Measurements from ENCODE around the gene LILRB3.
A peak's percentile ranks its signal among the peaks of the same experiment; 100 is the strongest.
"Not testable (repeated sequence)": the region's sequence is repeated elsewhere in the genome, so short reads cannot be mapped to it uniquely, and the experiment has no call there.

Gene LILRB3

DNA sequence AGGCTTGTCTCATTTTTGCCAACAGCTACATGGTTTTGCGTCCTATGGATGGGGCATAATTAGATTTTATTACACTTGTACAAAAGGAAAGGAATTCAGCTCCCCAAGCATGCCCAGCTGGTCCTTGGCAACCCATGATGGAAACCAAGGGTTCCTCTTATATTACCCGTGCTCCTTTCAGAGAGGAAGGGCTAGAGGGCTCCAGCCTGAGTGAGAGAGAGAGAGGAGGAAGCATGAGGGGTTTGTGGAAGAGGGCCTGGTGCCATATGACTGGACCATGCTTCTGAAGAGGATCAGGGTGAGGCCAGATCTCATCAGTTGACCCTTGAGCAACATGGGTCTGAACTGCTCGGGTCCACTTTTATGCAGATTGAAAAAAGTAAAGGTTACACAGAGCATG lies 25.7 kb downstream of the LILRB3 start:
- Histone ChIP-seq H3K36me3 (ENCODE audit: control insufficient read depth in 1 of 2, insufficient read depth in 2 of 2, low read depth in 1 of 2, low read length in 2 of 2) (peaks cover 21 to 47% of the 10 kb centered on the region in 2 experiments), H2BK15ac (ENCODE audit: low read depth, poor library complexity, severe bottlenecking) (no peak overlapping the region), H3K14ac (ENCODE audit: low read length in 2 of 2) (no peak overlapping the region), H3K79me1 (replicated peaks; ENCODE audit: low read length, poor library complexity, severe bottlenecking) (peaks cover 12% of the 10 kb centered on the region), H3K9ac (ENCODE audit: low read length) (no peak overlapping the region), H2AFZ (ENCODE audit: low read depth, low read length) (no peak overlapping the region), H2AK5ac (ENCODE audit: low read length, severe bottlenecking) (no peak overlapping the region), H3K4me2 (ENCODE audit: low read length, poor library complexity, severe bottlenecking) (no peak overlapping the region), H3K23ac (ENCODE audit: low read length in 2 of 2) (no peak overlapping the region), H3K27ac (ENCODE audit: low read length, poor library complexity, severe bottlenecking) (no peak overlapping the region), H3K27me3 (ENCODE audit: control insufficient read depth in 1 of 2, insufficient read depth in 1 of 2, low read length in 2 of 2) (no peaks in the 10 kb centered on the region), H4K91ac (ENCODE audit: low read length) (no peak overlapping the region), H2BK120ac (ENCODE audit: low read depth, low read length) (no peak overlapping the region), H4K8ac (ENCODE audit: low read length) (no peak overlapping the region), H3K4me1 (ENCODE audit: control insufficient read depth, insufficient read depth, low read depth, low read length) (peaks cover 10% of the 10 kb centered on the region), H2BK5ac (ENCODE audit: low read depth, low read length, poor library complexity, severe bottlenecking) (no peak overlapping the region), H3K9me3 (ENCODE audit: control insufficient read depth, low read length) (no peaks in the 10 kb centered on the region), H2BK12ac (ENCODE audit: low read length in 2 of 2) (no peak overlapping the region), H3K18ac (ENCODE audit: low read depth in 1 of 2, low read length in 2 of 2) (no peak overlapping the region), H3K4ac (ENCODE audit: low read depth in 1 of 2, low read length in 2 of 2) (no peak overlapping the region), H3K4me3 (ENCODE audit: insufficient read depth in 1 of 2, low read depth in 1 of 2, low read length in 2 of 2) (no peak overlapping the region)
- no peak for DNase-seq
- WGBS, result 93% methylated on average over 3 of the region's 3 CpGs

DNA sequence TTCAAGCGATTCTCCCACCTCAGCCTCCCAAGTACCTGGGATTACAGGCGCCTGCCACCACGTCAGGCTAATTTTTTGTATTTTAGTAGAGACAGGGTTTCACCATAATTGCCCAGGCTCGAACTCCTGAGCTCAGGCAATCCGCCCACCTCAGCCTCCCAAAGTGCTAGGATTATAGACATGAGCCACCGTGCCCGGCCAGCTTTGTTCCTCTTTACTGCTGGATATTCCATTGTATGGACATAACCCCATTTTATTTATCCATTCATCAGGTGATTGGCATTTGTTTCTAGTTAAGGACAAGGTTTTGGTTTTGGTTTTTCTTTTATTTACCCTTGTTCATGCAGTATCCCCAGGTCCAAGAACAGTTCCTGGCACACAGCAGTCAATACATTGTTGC lies 26.3 kb downstream of the LILRB3 start:
- Histone ChIP-seq H2AFZ (ENCODE audit: low read depth, low read length) (no peak overlapping the region), H3K4ac (ENCODE audit: low read depth in 1 of 2, low read length in 2 of 2) (no peak overlapping the region), H3K9ac (ENCODE audit: low read length) (no peak overlapping the region), H2BK120ac (ENCODE audit: low read depth, low read length) (no peak overlapping the region), H2BK5ac (ENCODE audit: low read depth, low read length, poor library complexity, severe bottlenecking) (no peak overlapping the region), H3K27ac (ENCODE audit: low read length, poor library complexity, severe bottlenecking) (no peak overlapping the region), H2BK12ac (ENCODE audit: low read length in 2 of 2) (no peak overlapping the region), H3K79me1 (replicated peaks; ENCODE audit: low read length, poor library complexity, severe bottlenecking) (peaks cover 12% of the 10 kb centered on the region), H3K14ac (ENCODE audit: low read length in 2 of 2) (no peak overlapping the region), H4K91ac (ENCODE audit: low read length) (no peak overlapping the region), H3K4me1 (ENCODE audit: control insufficient read depth, insufficient read depth, low read depth, low read length) (peaks cover 9% of the 10 kb centered on the region), H3K36me3 (ENCODE audit: control insufficient read depth in 1 of 2, insufficient read depth in 2 of 2, low read depth in 1 of 2, low read length in 2 of 2) (peaks cover 19 to 41% of the 10 kb centered on the region in 2 experiments), H3K27me3 (ENCODE audit: control insufficient read depth in 1 of 2, insufficient read depth in 1 of 2, low read length in 2 of 2) (no peaks in the 10 kb centered on the region), H3K23ac (ENCODE audit: low read length in 2 of 2) (no peak overlapping the region), H3K4me2 (ENCODE audit: low read length, poor library complexity, severe bottlenecking) (no peak overlapping the region), H2AK5ac (ENCODE audit: low read length, severe bottlenecking) (no peak overlapping the region), H2BK15ac (ENCODE audit: low read depth, poor library complexity, severe bottlenecking) (no peak overlapping the region), H3K18ac (ENCODE audit: low read depth in 1 of 2, low read length in 2 of 2) (no peak overlapping the region), H3K4me3 (ENCODE audit: insufficient read depth in 1 of 2, low read depth in 1 of 2, low read length in 2 of 2) (no peak overlapping the region), H3K9me3 (ENCODE audit: control insufficient read depth, low read length) (no peaks in the 10 kb centered on the region), H4K8ac (ENCODE audit: low read length) (no peak overlapping the region)
- DNase-seq, result no peak
- WGBS, result 88% methylated on average over 5 of the region's 7 CpGs

DNA sequence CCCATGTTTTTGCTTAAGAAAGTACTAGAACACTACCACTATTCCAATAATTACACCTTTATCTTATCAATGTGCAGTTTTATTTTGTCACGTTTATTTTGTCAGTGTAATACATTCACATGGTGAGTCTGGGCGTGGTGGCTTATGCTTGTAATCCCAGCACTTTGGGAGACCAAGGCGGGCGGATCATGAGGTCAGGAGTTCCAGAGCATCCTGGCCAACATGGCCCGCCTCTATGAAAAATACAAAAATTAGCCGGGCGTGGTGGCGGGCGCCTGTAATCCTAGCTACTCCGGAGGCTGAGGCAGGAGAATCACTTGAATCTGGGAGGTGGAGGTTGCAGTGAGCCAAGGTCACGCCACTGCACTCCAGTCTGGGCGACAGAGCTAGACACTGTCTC lies 28.3 kb downstream of the LILRB3 start:
- H3K23ac ChIP-seq (ENCODE audit: low read length in 2 of 2); H2BK5ac ChIP-seq (ENCODE audit: low read depth, low read length, poor library complexity, severe bottlenecking); H2BK12ac ChIP-seq (ENCODE audit: low read length in 2 of 2); H3K9me3 ChIP-seq (ENCODE audit: control insufficient read depth, low read length); DNase-seq; H3K4me3 ChIP-seq (ENCODE audit: insufficient read depth in 1 of 2, low read depth in 1 of 2, low read length in 2 of 2); H4K8ac ChIP-seq (ENCODE audit: low read length); H2BK15ac ChIP-seq (ENCODE audit: low read depth, poor library complexity, severe bottlenecking); H3K18ac ChIP-seq (ENCODE audit: low read depth in 1 of 2, low read length in 2 of 2); H3K14ac ChIP-seq (ENCODE audit: low read length in 2 of 2); H2AFZ ChIP-seq (ENCODE audit: low read depth, low read length); H3K4me1 ChIP-seq (ENCODE audit: control insufficient read depth, insufficient read depth, low read depth, low read length); H3K4ac ChIP-seq (ENCODE audit: low read depth in 1 of 2, low read length in 2 of 2); H2BK120ac ChIP-seq (ENCODE audit: low read depth, low read length); H3K27me3 ChIP-seq (ENCODE audit: control insufficient read depth in 1 of 2, insufficient read depth in 1 of 2, low read length in 2 of 2); H2AK5ac ChIP-seq (ENCODE audit: low read length, severe bottlenecking); H3K27ac ChIP-seq (ENCODE audit: low read length, poor library complexity, severe bottlenecking); H3K4me2 ChIP-seq (ENCODE audit: low read length, poor library complexity, severe bottlenecking); H4K91ac ChIP-seq (ENCODE audit: low read length): not testable (repeated sequence)
- Histone ChIP-seq H3K9ac (ENCODE audit: low read length) (peak overlapping the region; percentile 94), H3K79me1 (replicated peaks; ENCODE audit: low read length, poor library complexity, severe bottlenecking) (peaks cover 11% of the 10 kb centered on the region), H3K36me3 (ENCODE audit: control insufficient read depth in 1 of 2, insufficient read depth in 2 of 2, low read depth in 1 of 2, low read length in 2 of 2) (peaks cover 15 to 38% of the 10 kb centered on the region in 2 experiments)
- WGBS, result 99% methylated on average over 12 of the region's 12 CpGs

DNA sequence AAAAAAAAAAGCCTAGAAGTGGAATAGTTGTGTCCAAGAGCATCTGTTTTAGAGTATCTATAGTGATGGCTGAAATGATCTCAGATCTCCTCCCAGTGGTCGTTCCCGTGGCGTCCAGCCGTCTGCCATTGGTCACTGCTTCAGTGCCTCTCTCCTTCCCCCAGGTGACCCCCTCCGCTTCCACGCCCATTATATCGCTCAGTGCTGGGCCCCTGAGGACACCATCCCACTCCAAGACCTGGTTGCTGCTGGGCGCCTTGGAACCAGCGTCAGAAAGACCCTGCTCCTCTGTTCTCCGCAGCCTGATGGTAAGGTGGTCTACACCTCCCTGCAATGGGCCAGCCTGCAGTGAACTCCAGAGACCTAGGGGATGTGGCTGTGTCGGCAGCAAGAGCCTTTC lies 29.8 kb downstream of the LILRB3 start:
- no peak overlapping the region for H4K8ac ChIP-seq (ENCODE audit: low read length)
- no peak overlapping the region for H2AK5ac ChIP-seq (ENCODE audit: low read length, severe bottlenecking)
- peaks cover 13% of the 10 kb centered on the region for H3K79me1 ChIP-seq (replicated peaks; ENCODE audit: low read length, poor library complexity, severe bottlenecking)
- H3K23ac ChIP-seq (ENCODE audit: low read length in 2 of 2), result no peak overlapping the region
- no peak overlapping the region for H3K4me3 ChIP-seq (ENCODE audit: insufficient read depth in 1 of 2, low read depth in 1 of 2, low read length in 2 of 2)
- H2BK15ac ChIP-seq (ENCODE audit: low read depth, poor library complexity, severe bottlenecking), result no peak overlapping the region
- no peak overlapping the region for H3K4ac ChIP-seq (ENCODE audit: low read depth in 1 of 2, low read length in 2 of 2)
- DNase-seq, result no peak
- H3K18ac ChIP-seq (ENCODE audit: low read depth in 1 of 2, low read length in 2 of 2), result no peak overlapping the region
- peak overlapping the region; percentile 94 for H3K9ac ChIP-seq (ENCODE audit: low read length)
- H3K4me1 ChIP-seq (ENCODE audit: control insufficient read depth, insufficient read depth, low read depth, low read length), result peaks cover 13% of the 10 kb centered on the region
- H3K36me3 ChIP-seq (ENCODE audit: control insufficient read depth in 1 of 2, insufficient read depth in 2 of 2, low read depth in 1 of 2, low read length in 2 of 2), result peaks cover 13 to 38% of the 10 kb centered on the region in 2 experiments
- H3K27me3 ChIP-seq (ENCODE audit: control insufficient read depth in 1 of 2, insufficient read depth in 1 of 2, low read length in 2 of 2), result no peaks in the 10 kb centered on the region
- H3K9me3 ChIP-seq (ENCODE audit: control insufficient read depth, low read length), result no peaks in the 10 kb centered on the region
- H3K27ac ChIP-seq (ENCODE audit: low read length, poor library complexity, severe bottlenecking), result no peak overlapping the region
- WGBS, result 98% methylated on average over 11 of the region's 11 CpGs
- no peak overlapping the region for H2BK120ac ChIP-seq (ENCODE audit: low read depth, low read length)
- H3K4me2 ChIP-seq (ENCODE audit: low read length, poor library complexity, severe bottlenecking), result no peak overlapping the region
- no peak overlapping the region for H3K14ac ChIP-seq (ENCODE audit: low read length in 2 of 2)
- no peak overlapping the region for H4K91ac ChIP-seq (ENCODE audit: low read length)
- H2BK5ac ChIP-seq (ENCODE audit: low read depth, low read length, poor library complexity, severe bottlenecking), result no peak overlapping the region
- no peak overlapping the region for H2BK12ac ChIP-seq (ENCODE audit: low read length in 2 of 2)
- no peak overlapping the region for H2AFZ ChIP-seq (ENCODE audit: low read depth, low read length)

Measured in mesenchymal stem cell (in vitro differentiated cells and primary cell).